Retinal pigment epithelial cell (primary cell): ENCODE results near the gene VMAC.

ENCODE experiments used
- DNase-seq: peaks from one replicate; pipeline ENCODE4 v3.0.0-alpha.2; 2010; ENCODE audit warnings: low read depth
- H3K4me3 ChIP-seq: 2 replicates; pipeline ENCODE4 v1.5.1; 2011; ENCODE audit warnings: mild to moderate bottlenecking, low read length, control low read depth, moderate library complexity
- CTCF ChIP-seq: conservative IDR thresholded peaks from 2 replicates; pipeline ENCODE4 v1.5.1; 2011; ENCODE audit warnings: low read depth, low read length, control low read depth, inconsistent platforms

VMAC gene

GRCh38 chr19:5917431-5918107 is 12.9 kb downstream of the VMAC start:
- H3K4me3 ChIP-seq: no peak overlapping the region
- TF ChIP-seq CTCF: no peak
- no peak for DNase-seq

DNA sequence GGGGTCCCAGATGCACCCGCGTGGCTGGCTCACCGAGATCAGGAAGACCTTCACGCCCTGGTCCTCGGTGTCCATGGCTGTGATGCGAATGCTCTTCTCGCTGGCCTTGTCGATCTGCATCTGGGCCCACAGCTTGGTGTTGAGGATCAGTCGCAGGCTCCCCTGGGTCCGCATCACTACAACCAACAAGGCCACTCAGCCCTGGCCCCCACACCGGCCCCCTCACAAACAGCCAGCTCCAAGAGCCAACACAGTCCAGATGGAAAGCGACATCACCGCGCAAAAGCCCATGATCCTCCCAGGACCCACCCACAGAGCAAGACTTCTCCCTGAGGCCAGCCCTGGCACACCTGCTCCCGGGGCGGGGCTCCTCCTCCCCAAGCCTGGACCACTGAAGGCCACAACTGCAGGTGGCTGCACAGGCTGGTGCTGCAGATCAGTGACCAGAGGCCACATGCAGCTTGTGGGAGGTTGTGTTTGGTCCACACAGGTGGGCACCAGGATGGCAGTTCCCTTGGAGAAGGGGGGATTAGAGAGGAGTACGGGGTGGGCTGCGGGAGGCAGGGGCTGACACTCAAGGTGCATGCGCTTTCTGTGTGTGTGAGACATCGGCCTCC is 13.9 kb downstream of the VMAC start:
- no peak for DNase-seq
- TF ChIP-seq CTCF: no peak

DNA sequence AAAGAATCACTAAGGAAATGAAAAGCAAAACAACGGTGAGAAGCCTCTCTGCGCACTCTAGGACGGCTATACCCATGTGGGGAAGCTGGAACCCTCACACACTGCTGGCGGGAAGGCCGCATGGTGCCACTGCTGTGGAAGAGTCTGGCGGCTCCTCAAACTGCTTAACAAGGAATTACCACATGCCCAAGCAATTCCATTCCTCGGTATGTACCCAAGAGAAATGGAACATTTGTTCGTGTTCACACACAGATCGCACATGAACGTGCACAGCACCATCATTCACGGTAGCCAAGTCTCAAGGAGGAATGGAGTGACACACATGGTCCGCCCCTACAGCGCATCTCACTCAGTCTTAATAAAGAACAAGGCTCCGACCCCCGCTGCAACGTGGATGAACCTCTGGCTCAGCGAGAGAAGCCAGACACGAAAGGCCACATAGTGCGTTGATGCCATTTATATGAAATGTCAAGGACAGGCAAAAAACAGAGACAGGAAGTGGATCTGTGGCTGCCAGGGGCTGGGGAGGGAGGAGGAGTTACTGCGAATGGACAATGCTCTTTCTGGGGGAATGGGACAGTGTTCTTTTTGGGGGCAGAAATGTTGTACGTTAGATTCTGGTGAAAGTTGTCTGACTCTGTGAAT is 17.0 kb downstream of the VMAC start:
- no peak for DNase-seq
- no peak overlapping the region for H3K4me3 ChIP-seq
- no peak for TF ChIP-seq CTCF

More for the DNA sequence above, 13.9 kb downstream of the VMAC start:
- H3K4me3 ChIP-seq: no peak overlapping the region

- H3K4me3 ChIP-seq: no peak overlapping the region
- no peak for DNase-seq
- TF ChIP-seq CTCF: no peak
Measured at GRCh38 chr19:5922161-5922545, 17.5 kb downstream of the VMAC start.

- DNase-seq: no peak
- H3K4me3 ChIP-seq: no peak overlapping the region
- no peak for TF ChIP-seq CTCF
Measured at GRCh38 chr19:5923356-5923755, 18.7 kb downstream of the VMAC start.

- no peak for DNase-seq
- no peak for TF ChIP-seq CTCF
- H3K4me3 ChIP-seq: no peak overlapping the region
Measured at GRCh38 chr19:5925830-5926427, 21.3 kb downstream of the VMAC start.
